Epithelial cell of umbilical artery (primary cell): ENCODE measurements around the gene SFRP4. TPM values are rescaled to one million over a fixed set of nuclear protein-coding genes. Genes with fewer than 3 reads are reported as not detected.

Source experiments
- total RNA-seq: library from RNA; depleted of rRNA; stranded (reverse); fragments of >200 nt; gene quantifications from 2 replicates; pipeline ENCODE4 v1.2.3, GENCODE V29; 2014

Gene SFRP4
- not detected in 2 replicates for total RNA-seq

GRCh38 chr7:37916673-37917660 lies at the start of gene SFRP4:
TSS of gene SFRP4 (minus strand) at chr7:37916817. CDS start at chr7:37916537, 280 bp downstream.

GRCh38 chr7:37920305-37920848 lies 3.8 kb upstream of the SFRP4 start, which contains the start of gene EPDR1:
TSS of gene EPDR1 (plus strand) at chr7:37920640. CDS start at chr7:37920940, 300 bp downstream.

Other genes starting within 250 kb of the SFRP4 start
- gene GPR141, start 233.1 kb downstream of the SFRP4 start, total RNA-seq: not detected in 2 replicates
- not detected in 2 replicates for gene NME8, start 68.2 kb downstream of the SFRP4 start, total RNA-seq
- gene EPDR1, start 3.8 kb upstream of the SFRP4 start, total RNA-seq: 1.3 and 2.9 TPM in 2 replicates